GM23338 (cell line): ENCODE results near the gene MYG1. TPM values are rescaled to one million over a fixed set of nuclear protein-coding genes. Genes with fewer than 3 reads are reported as not detected.

ENCODE experiments used
- ATAC-seq: fragments of 200-7000 bp; cut with Tn5 transposase; 3 replicates; pipeline ENCODE4 v1.9.1; 2020
- DNase-seq: peaks from one replicate; pipeline ENCODE4 v3.0.0-alpha.2; 2015; ENCODE audit warnings: low spot score
- H2AFZ ChIP-seq: fragments of 200-600 bp; sonication (generic); 2 replicates; pipeline ENCODE4 v1.8.0; 2016; ENCODE audit warnings: antibody characterized with exemption, mild to moderate bottlenecking, moderate library complexity
- H3F3A ChIP-seq: fragments of 200-600 bp; sonication (generic); replicated peaks from 2 replicates; pipeline ENCODE4 v1.8.0; 2017; ENCODE audit warnings: antibody characterized with exemption, mixed run types, low read depth
- H3K27ac ChIP-seq: fragments of 200-600 bp; sonication (generic); 2 replicates; pipeline ENCODE4 v1.6.1; 2016; ENCODE audit warnings: low read depth
- H3K27me3 ChIP-seq: fragments of 200-600 bp; sonication (generic); 2 replicates; pipeline ENCODE4 v1.8.0; 2016; ENCODE audit warnings: mild to moderate bottlenecking, mixed run types, moderate library complexity; ENCODE audit not compliant: insufficient read depth
- H3K36me3 ChIP-seq: fragments of 200-600 bp; sonication (generic); 2 replicates; pipeline ENCODE4 v1.8.0; 2016; ENCODE audit warnings: mild to moderate bottlenecking; ENCODE audit not compliant: insufficient read depth
- H3K4me1 ChIP-seq: fragments of 200-600 bp; sonication (generic); 2 replicates; pipeline ENCODE4 v1.8.0; 2016; ENCODE audit warnings: mild to moderate bottlenecking, moderate library complexity; ENCODE audit not compliant: insufficient read depth
- H3K4me2 ChIP-seq: fragments of 200-600 bp; sonication (generic); 2 replicates; pipeline ENCODE4 v1.7.1; 2017; ENCODE audit warnings: mixed run types
- H3K4me3 ChIP-seq: fragments of 200-600 bp; sonication (generic); 2 replicates; pipeline ENCODE4 v1.6.1; 2016; ENCODE audit warnings: mixed run types
- H3K79me2 ChIP-seq: fragments of 200-600 bp; sonication (generic); replicated peaks from 2 replicates; pipeline ENCODE4 v1.8.0; 2017; ENCODE audit warnings: mild to moderate bottlenecking; ENCODE audit not compliant: insufficient read depth
- H3K9me2 ChIP-seq: fragments of 200-600 bp; sonication (generic); 2 replicates; pipeline ENCODE4 v1.8.0; 2017; ENCODE audit not compliant: insufficient read depth
- H4K20me1 ChIP-seq: fragments of 200-600 bp; sonication (generic); replicated peaks from 2 replicates; pipeline ENCODE4 v1.8.0; 2017; ENCODE audit warnings: mild to moderate bottlenecking; ENCODE audit not compliant: insufficient read depth
- H3K27ac Mint-ChIP-seq: 2 replicates; pipeline ENCODE4 v1.8.0; 2020; ENCODE audit warnings: inconsistent platforms, mild to moderate bottlenecking, moderate library complexity, mixed read lengths
- H3K27me3 Mint-ChIP-seq: 3 replicates; pipeline ENCODE4 v1.8.0; 2022; ENCODE audit warnings: low read depth, mild to moderate bottlenecking, moderate library complexity, mixed read lengths, inconsistent platforms; ENCODE audit not compliant: insufficient read depth, poor library complexity
- H3K36me3 Mint-ChIP-seq: 3 replicates; pipeline ENCODE4 v1.8.0; 2021; ENCODE audit warnings: low read depth, mild to moderate bottlenecking, inconsistent platforms, moderate library complexity, mixed read lengths
- H3K4me1 Mint-ChIP-seq: 3 replicates; pipeline ENCODE4 v1.8.0; 2020; ENCODE audit warnings: mild to moderate bottlenecking, inconsistent platforms, mixed read lengths
- H3K4me3 Mint-ChIP-seq: 3 replicates; pipeline ENCODE4 v1.8.0; 2021; ENCODE audit warnings: moderate library complexity, mild to moderate bottlenecking, inconsistent platforms, mixed read lengths
- H3K9me3 Mint-ChIP-seq: 3 replicates; pipeline ENCODE4 v1.8.0; 2020; ENCODE audit warnings: moderate library complexity, mild to moderate bottlenecking, inconsistent platforms, mixed read lengths
- CREB1 ChIP-seq: fragments of 250-450 bp; sonication (Bioruptor Pico); IDR thresholded peaks from 2 replicates; pipeline ENCODE4 v1.5.0; 2020; ENCODE audit warnings: low read depth, mild to moderate bottlenecking, moderate library complexity
- CTCF ChIP-seq, 2 experiments: fragments of 200-600 bp in 1 of 2; sonication (generic) in 1 of 2; conservative IDR thresholded peaks; 2 replicates each; pipeline versions ENCODE4 v1.5.1 to v1.6.1; 2016 to 2017; ENCODE audit warnings: antibody characterized with exemption in 2 of 2, low read depth in 2 of 2, mild to moderate bottlenecking in 2 of 2, moderate library complexity in 1 of 2
- ETS1 ChIP-seq: IDR thresholded peaks from 2 replicates; pipeline ENCODE4 v1.6.1; 2016; ENCODE audit warnings: antibody characterized with exemption
- EZH2 ChIP-seq: fragments of 200-600 bp; sonication (generic); IDR thresholded peaks from one replicate; pipeline ENCODE4 v1.8.0; 2017; ENCODE audit warnings: antibody characterized with exemption, mild to moderate bottlenecking, low read depth; ENCODE audit not compliant: unreplicated experiment
- EZH2phosphoT487 ChIP-seq: fragments of 200-600 bp; sonication (generic); IDR thresholded peaks from one replicate; pipeline ENCODE4 v1.8.1; 2018; ENCODE audit warnings: antibody characterized with exemption; ENCODE audit not compliant: unreplicated experiment
- JUNB ChIP-seq: IDR thresholded peaks from one replicate; pipeline ENCODE4 v1.6.1; 2016; ENCODE audit warnings: antibody characterized with exemption; ENCODE audit not compliant: unreplicated experiment
- NANOG ChIP-seq: IDR thresholded peaks from 2 replicates; pipeline ENCODE4 v1.6.1; 2016; ENCODE audit warnings: antibody characterized with exemption, borderline replicate concordance
- POLR2AphosphoS5 ChIP-seq: IDR thresholded peaks from 2 replicates; pipeline ENCODE4 v1.6.1; 2016; ENCODE audit warnings: antibody characterized with exemption, low read depth
- REST ChIP-seq: IDR thresholded peaks from one replicate; pipeline ENCODE4 v1.6.1; 2018; ENCODE audit warnings: antibody characterized with exemption; ENCODE audit not compliant: unreplicated experiment
- STAT1 ChIP-seq: IDR thresholded peaks from one replicate; pipeline ENCODE4 v1.6.1; 2016; ENCODE audit warnings: antibody characterized with exemption; ENCODE audit not compliant: unreplicated experiment
- ZNF114 ChIP-seq: fragments of 250-450 bp; sonication (Bioruptor Pico); IDR thresholded peaks from 2 replicates; pipeline ENCODE4 v1.5.0; 2020; ENCODE audit warnings: mild to moderate bottlenecking, moderate library complexity
- ZNF331 ChIP-seq: fragments of 250-450 bp; sonication (Bioruptor Pico); IDR thresholded peaks from 2 replicates; pipeline ENCODE4 v1.5.0; 2020; ENCODE audit warnings: low read depth, mild to moderate bottlenecking, moderate library complexity
- ZNF462 ChIP-seq: fragments of 250-450 bp; sonication (Bioruptor Pico); IDR thresholded peaks from 2 replicates; pipeline ENCODE4 v1.5.0; 2020; ENCODE audit warnings: mild to moderate bottlenecking, moderate library complexity
- polyA plus RNA-seq: library from polyadenylated mRNA; unstranded; fragments of >200 nt; fragmentation: Nextera tagmentation; extraction: Ambion mirVana; gene quantifications from 2 replicates; pipeline ENCODE4 v1.2.1, GENCODE V29; 2016
- total RNA-seq: library from RNA; depleted of rRNA; stranded (reverse); fragments of >200 nt; shearing (Covaris generic); gene quantifications from 2 replicates; pipeline ENCODE4 v1.2.3, GENCODE V29; 2014

MYG1 gene
- total and polyA plus RNA-seq, 2 experiments from 2014 or later: 66.5 to 94.2 TPM

- H3K4me2 ChIP-seq: no peak overlapping the region
- H3K27me3 ChIP-seq: peaks cover 52% of the 10 kb centered on the region
- no peak overlapping the region for H2AFZ ChIP-seq
- no peak overlapping the region for H3K27ac Mint-ChIP-seq
- H3K9me3 Mint-ChIP-seq: no peaks in the 10 kb centered on the region
- peaks cover 21% of the 10 kb centered on the region for H3K27me3 Mint-ChIP-seq
- no peak for DNase-seq
- H3K36me3 ChIP-seq: no peaks in the 10 kb centered on the region
- no peaks in the 10 kb centered on the region for H3K79me2 ChIP-seq
- TF ChIP-seq STAT1: no peak
- no peak for TF ChIP-seq ZNF331 (CRISPR knock-in tag)
- no peak for TF ChIP-seq ZNF114
- no peak for TF ChIP-seq CREB1 (CRISPR knock-in tag)
- TF ChIP-seq ETS1: no peak
- no peak for TF ChIP-seq NANOG
- no peak for TF ChIP-seq CTCF (conservative IDR thresholded peaks at IDR 0.05; ENCODE audit: low read depth in 2 of 2)
- TF ChIP-seq POLR2AphosphoS5: no peak
- TF ChIP-seq EZH2phosphoT487: no peak
- no peak for TF ChIP-seq JUNB
- no peak for TF ChIP-seq REST
- TF ChIP-seq ZNF462: no peak
- TF ChIP-seq EZH2: no peak
- H3K4me3 Mint-ChIP-seq: no peak overlapping the region
- no peak overlapping the region for H3K4me3 ChIP-seq
- H3F3A ChIP-seq: 0 out of 2 replicates have a peak, but pooled peaks cover 4% of the 10 kb centered on the region
- no peaks in the 10 kb centered on the region for H3K9me2 ChIP-seq
- H3K4me1 ChIP-seq: peaks cover 34% of the 10 kb centered on the region
- no peaks in the 10 kb centered on the region for H4K20me1 ChIP-seq
- H3K27ac ChIP-seq: no peak overlapping the region
- peaks cover 21% of the 10 kb centered on the region for H3K4me1 Mint-ChIP-seq
- ATAC-seq: no peak
- no peaks in the 10 kb centered on the region for H3K36me3 Mint-ChIP-seq
These were observed 40.9 kb downstream of the MYG1 start for GRCh38 chr12:53340398-53340797.
